ENCODE data around the gene KAZN.

Gene KAZN

DNA sequence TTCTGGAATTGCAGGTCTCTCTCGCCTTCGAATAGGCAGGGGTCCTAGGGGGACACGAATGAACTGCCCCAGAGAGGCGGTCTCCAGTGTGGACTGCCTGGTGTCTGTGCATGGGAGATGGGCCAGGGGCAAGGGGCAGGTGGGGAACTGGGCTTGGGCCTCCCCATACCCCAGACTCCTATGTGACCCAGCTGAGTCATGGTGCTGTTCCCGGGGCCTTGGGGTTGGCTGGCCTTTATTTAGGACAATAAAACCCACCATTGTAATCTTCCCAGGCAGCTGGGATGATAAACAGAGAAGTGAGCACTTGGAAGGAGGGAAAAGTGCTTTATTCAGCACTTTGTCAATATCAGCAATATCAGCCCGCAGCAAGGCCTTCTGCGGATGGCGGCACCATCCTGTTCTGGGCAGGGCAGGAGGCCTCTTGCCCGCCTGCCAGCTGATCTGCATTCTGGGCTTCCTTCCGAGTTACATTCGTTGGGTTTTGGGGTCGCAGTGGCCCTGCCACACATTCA, 346.0 kb downstream of the KAZN start:
- H3K4me3 ChIP-seq (ENCODE audit: low read depth, low read length): no peak overlapping the region
- DNase-seq (ENCODE audit: low read depth): no peak
- TF ChIP-seq, protein P1, sequence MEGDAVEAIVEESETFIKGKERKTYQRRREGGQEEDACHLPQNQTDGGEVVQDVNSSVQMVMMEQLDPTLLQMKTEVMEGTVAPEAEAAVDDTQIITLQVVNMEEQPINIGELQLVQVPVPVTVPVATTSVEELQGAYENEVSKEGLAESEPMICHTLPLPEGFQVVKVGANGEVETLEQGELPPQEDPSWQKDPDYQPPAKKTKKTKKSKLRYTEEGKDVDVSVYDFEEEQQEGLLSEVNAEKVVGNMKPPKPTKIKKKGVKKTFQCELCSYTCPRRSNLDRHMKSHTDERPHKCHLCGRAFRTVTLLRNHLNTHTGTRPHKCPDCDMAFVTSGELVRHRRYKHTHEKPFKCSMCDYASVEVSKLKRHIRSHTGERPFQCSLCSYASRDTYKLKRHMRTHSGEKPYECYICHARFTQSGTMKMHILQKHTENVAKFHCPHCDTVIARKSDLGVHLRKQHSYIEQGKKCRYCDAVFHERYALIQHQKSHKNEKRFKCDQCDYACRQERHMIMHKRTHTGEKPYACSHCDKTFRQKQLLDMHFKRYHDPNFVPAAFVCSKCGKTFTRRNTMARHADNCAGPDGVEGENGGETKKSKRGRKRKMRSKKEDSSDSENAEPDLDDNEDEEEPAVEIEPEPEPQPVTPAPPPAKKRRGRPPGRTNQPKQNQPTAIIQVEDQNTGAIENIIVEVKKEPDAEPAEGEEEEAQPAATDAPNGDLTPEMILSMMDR (IDR thresholded peaks at IDR 0.05; ENCODE audit: insufficient read depth, low read depth, low read length, missing control alignments): no peak

DNA sequence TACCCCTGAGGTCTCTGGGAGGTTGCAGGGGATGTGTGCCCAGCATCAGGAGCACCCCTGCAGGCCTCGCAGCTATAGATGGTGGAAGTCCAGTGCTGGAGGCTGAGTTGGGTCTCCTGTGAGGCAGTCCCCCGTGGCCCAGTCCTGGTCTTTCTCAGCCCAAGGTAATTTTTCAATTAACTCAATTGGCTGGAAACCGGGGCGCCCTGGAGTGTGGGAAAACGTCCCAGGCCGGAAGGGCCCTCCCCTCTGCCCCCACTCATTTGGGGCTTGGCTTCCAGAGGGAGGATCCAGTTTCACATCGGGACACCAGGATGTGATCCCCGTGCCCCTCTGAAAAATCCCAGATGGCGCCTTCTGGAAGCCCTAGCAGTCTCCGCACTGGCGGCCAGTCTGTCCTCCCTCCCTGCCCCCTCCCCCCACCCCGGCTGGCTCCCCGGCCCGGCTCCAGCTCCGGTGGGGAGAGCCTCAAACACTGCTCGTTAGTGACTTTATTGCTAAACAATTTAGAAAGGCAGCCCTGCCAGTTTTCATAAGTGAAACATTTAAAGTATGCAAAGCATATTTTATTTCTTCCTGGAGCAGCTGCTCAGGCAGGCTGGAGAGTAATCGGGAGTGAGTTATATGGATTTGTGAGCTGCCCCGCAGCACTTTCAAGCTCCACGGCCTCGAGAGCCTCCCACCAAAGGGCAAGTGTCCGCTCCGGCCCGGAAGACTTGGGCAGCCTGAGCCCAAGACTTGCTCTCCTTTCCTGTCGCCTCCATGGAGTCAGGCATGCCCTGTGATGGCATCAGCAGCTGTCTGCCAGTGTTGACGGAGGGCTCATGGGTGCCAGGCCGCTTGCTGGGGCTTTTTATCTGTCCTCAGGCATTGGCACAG, 346.9 kb downstream of the KAZN start:
- no peak overlapping the region for H3K4me3 ChIP-seq (ENCODE audit: low read depth, low read length)
- DNase-seq (ENCODE audit: low read depth): no peak
- TF ChIP-seq, protein P1 (IDR thresholded peaks at IDR 0.05; ENCODE audit: insufficient read depth, low read depth, low read length, missing control alignments): no peak

DNA sequence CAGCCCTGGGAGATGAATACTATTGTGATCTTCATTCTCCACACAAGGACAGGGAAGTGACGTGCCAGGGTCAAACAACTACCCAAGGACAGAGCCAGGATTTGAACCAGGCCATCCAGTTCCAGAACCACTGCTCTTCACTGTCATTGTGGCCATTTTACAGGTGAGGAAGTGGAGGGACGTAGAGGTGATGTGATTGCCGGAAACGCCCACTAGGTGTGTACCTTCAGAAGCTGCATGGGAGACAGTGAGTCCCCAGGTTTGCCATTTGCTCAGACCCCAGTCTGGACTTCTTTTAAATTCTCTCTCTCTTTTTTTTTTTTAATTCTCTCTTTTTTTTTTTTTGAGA, 347.5 kb downstream of the KAZN start:
- H3K4me3 ChIP-seq (ENCODE audit: low read depth, low read length): no peak overlapping the region
- TF ChIP-seq, protein P1 (IDR thresholded peaks at IDR 0.05; ENCODE audit: insufficient read depth, low read depth, low read length, missing control alignments): no peak

DNA sequence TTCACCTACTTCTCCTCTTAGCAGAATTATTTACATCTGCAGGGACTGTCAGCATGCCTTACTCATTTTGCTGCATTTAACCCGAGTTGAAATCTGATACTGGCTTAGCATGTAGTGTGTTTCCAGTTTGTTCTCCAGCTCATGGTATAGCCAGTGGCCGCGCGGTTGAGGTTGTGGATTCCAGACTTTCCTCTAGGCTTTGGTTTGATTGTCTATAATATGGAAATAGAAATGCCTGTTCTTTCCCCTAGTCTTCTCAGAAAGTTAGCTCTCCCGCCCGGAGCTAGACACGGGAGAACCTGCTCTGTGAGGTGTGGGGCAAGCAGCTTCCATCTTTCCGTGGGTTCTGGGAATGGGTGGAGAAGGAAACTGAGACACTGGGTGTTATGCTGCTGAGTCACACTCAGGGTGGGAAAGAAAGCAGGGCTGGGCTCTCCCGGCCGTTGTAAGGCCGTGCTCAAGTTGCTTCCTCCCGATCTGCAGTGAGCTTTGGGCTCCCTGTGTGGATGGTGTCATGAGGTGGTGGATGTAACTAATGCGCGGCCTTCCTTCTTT, 348.3 kb downstream of the KAZN start:
- no peak overlapping the region for H3K4me3 ChIP-seq (ENCODE audit: low read depth, low read length)
- DNase-seq (ENCODE audit: low read depth): no peak
- TF ChIP-seq, protein P1 (IDR thresholded peaks at IDR 0.05; ENCODE audit: insufficient read depth, low read depth, low read length, missing control alignments): no peak

More for the DNA sequence above, 347.5 kb downstream of the KAZN start:
- no peak for DNase-seq (ENCODE audit: low read depth)

DNA sequence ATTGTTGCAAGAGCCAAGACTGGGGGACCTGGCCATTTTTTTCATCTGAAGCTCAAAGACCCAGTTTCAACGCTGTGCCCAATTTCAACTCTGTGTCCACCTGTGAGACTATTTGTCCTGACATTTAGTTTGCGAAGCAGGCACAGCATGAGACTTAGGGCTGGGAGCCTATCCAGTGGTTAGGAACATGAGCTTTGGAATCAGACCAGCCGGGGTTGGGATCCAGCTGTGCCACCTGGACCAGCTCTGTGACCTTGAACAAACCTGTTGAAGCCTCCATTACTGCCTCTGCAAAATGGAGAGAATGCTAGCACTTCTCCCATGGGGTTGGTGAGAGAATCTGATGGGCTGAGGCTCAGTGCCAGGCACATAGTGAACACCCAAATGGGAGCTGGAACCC, 348.9 kb downstream of the KAZN start:
- no peak for DNase-seq (ENCODE audit: low read depth)
- TF ChIP-seq, protein P1 (IDR thresholded peaks at IDR 0.05; ENCODE audit: insufficient read depth, low read depth, low read length, missing control alignments): no peak
- no peak overlapping the region for H3K4me3 ChIP-seq (ENCODE audit: low read depth, low read length)

DNA sequence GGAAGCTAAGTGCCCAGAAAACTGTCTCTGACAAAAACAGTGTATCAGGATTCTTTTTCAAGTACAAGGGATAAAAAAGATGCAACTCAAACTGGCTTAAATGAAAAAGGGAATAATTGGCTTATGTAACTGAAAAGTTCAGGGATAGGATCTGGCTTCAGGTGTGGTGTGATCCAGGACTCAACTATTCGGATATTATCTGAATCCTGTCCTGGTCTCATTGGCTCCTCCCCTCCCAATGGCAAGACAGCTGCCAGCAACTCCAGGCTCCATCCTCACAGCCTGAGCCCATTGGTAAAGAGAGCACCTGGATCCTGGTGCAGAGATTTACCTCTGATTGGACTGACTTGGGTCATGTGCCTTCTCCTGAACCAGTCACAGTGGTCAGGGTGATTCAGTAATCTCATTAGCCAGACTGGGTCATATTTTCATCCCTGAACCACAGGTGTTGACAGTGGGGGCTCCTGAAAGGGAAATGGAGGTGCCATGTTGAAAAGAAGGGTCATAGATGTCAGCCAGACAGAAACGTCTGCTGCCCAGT, 349.7 kb downstream of the KAZN start:
- DNase-seq (ENCODE audit: low read depth): no peak
- no peak overlapping the region for H3K4me3 ChIP-seq (ENCODE audit: low read depth, low read length)
- TF ChIP-seq, protein P1 (IDR thresholded peaks at IDR 0.05; ENCODE audit: insufficient read depth, low read depth, low read length, missing control alignments): no peak
